Measurements from ENCODE around the gene GNPNAT1. TPM values are rescaled to one million over a fixed set of nuclear protein-coding genes. Genes with fewer than 3 reads are reported as not detected.

Gene GNPNAT1
- total RNA-seq, 1 experiment from 2014 or later = 45.2 TPM

DNA sequence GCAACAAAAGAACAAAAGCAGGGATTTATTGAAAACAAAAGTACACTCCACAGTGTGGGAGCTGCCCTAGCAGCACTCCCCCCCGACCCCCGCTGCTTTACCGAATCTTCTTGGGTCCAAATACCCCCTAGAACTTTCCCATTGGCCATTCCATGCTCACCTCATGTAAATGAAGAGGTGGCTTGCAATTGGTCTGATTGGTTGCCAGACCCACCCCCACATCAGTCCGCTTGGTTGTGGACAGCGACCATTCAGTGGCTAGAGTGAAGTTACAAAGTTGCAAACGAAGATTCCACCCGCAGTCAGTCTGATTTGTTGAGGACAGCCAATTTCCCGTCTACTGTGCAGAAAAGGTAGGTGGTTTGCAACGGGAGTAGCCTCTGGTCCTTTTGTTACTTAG, 57.6 kb downstream of the GNPNAT1 start:
- no TSS peak for BruUV-seq (replicated peaks)
- intact Hi-C loops (cut with micrococcal nuclease; ENCODE audit: unreplicated experiment) = no loop called here
- no peaks in the 10 kb centered on the region for H3K9me2 ChIP-seq (ENCODE audit: insufficient read depth)
- POLR2A ChIA-PET (ENCODE audit: unreplicated experiment) = no interaction called here
- no peak overlapping the region for H3K4me2 ChIP-seq
- peaks cover 6% of the 10 kb centered on the region; the same call in 1 of the 2 replicates for H3K4me1 ChIP-seq (replicated peaks; ENCODE audit: insufficient read depth)
- H3K4me3 ChIP-seq = no peak overlapping the region
- H3K27me3 ChIP-seq (ENCODE audit: insufficient read depth, low read depth) = no peaks in the 10 kb centered on the region
- H3K27ac ChIP-seq = no peak overlapping the region
- H3K79me2 ChIP-seq (ENCODE audit: low read depth) = peaks cover 21% of the 10 kb centered on the region
- CTCF ChIA-PET = no interaction called here
- H3K9me3 ChIP-seq (ENCODE audit: insufficient read depth, low read depth) = no peaks in the 10 kb centered on the region
- no peaks in the 10 kb centered on the region for H4K20me1 ChIP-seq (ENCODE audit: insufficient read depth)
- H3K36me3 ChIP-seq (ENCODE audit: low read depth) = no peaks in the 10 kb centered on the region
- peaks cover 4% of the 10 kb centered on the region for H3F3A ChIP-seq (ENCODE audit: insufficient read depth, low read depth)
- TF ChIP-seq EZH2 (IDR thresholded peaks at IDR 0.05; ENCODE audit: low read depth) = no peak
- TF ChIP-seq, protein P1, sequence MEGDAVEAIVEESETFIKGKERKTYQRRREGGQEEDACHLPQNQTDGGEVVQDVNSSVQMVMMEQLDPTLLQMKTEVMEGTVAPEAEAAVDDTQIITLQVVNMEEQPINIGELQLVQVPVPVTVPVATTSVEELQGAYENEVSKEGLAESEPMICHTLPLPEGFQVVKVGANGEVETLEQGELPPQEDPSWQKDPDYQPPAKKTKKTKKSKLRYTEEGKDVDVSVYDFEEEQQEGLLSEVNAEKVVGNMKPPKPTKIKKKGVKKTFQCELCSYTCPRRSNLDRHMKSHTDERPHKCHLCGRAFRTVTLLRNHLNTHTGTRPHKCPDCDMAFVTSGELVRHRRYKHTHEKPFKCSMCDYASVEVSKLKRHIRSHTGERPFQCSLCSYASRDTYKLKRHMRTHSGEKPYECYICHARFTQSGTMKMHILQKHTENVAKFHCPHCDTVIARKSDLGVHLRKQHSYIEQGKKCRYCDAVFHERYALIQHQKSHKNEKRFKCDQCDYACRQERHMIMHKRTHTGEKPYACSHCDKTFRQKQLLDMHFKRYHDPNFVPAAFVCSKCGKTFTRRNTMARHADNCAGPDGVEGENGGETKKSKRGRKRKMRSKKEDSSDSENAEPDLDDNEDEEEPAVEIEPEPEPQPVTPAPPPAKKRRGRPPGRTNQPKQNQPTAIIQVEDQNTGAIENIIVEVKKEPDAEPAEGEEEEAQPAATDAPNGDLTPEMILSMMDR (conservative IDR thresholded peaks at IDR 0.05) = no peak
- DNase-seq = no peak
- H2AFZ ChIP-seq = no peak overlapping the region

GRCh38 chr14:52730709-52731111, 60.7 kb downstream of the GNPNAT1 start:
- DNase-seq = no peak
- H3K27me3 ChIP-seq (ENCODE audit: insufficient read depth, low read depth) = no peaks in the 10 kb centered on the region
- no peaks in the 10 kb centered on the region for H3K9me3 ChIP-seq (ENCODE audit: insufficient read depth, low read depth)
- H3K4me2 ChIP-seq = peak overlapping the region; percentile 95
- peaks cover 26% of the 10 kb centered on the region for H3F3A ChIP-seq (ENCODE audit: insufficient read depth, low read depth)
- H2AFZ ChIP-seq = peak overlapping the region; percentile 99
- no peaks in the 10 kb centered on the region; the same call in 1 of the 2 replicates for H4K20me1 ChIP-seq (ENCODE audit: insufficient read depth)
- TF ChIP-seq, protein P1 (conservative IDR thresholded peaks at IDR 0.05) = no peak
- no peak for TF ChIP-seq EZH2 (IDR thresholded peaks at IDR 0.05; ENCODE audit: low read depth)
- H3K36me3 ChIP-seq (ENCODE audit: low read depth) = 0 out of 2 replicates have a peak, but pooled peaks cover 2% of the 10 kb centered on the region
- POLR2A ChIA-PET (ENCODE audit: unreplicated experiment) = no interaction called here
- H3K4me1 ChIP-seq (replicated peaks; ENCODE audit: insufficient read depth) = peaks cover 6% of the 10 kb centered on the region; the same call in 1 of the 2 replicates
- no TSS peak for BruUV-seq (replicated peaks)
- peak overlapping the region; percentile 94 for H3K4me3 ChIP-seq
- H3K79me2 ChIP-seq (ENCODE audit: low read depth) = peaks cover 16% of the 10 kb centered on the region
- 0 out of 2 replicates have a peak overlapping the region, but pooled peaks have one; percentile 10 for H3K27ac ChIP-seq
- no peaks in the 10 kb centered on the region for H3K9me2 ChIP-seq (ENCODE audit: insufficient read depth)
- intact Hi-C loops (cut with micrococcal nuclease; ENCODE audit: unreplicated experiment) = no loop called here
- CTCF ChIA-PET = no interaction called here

DNA sequence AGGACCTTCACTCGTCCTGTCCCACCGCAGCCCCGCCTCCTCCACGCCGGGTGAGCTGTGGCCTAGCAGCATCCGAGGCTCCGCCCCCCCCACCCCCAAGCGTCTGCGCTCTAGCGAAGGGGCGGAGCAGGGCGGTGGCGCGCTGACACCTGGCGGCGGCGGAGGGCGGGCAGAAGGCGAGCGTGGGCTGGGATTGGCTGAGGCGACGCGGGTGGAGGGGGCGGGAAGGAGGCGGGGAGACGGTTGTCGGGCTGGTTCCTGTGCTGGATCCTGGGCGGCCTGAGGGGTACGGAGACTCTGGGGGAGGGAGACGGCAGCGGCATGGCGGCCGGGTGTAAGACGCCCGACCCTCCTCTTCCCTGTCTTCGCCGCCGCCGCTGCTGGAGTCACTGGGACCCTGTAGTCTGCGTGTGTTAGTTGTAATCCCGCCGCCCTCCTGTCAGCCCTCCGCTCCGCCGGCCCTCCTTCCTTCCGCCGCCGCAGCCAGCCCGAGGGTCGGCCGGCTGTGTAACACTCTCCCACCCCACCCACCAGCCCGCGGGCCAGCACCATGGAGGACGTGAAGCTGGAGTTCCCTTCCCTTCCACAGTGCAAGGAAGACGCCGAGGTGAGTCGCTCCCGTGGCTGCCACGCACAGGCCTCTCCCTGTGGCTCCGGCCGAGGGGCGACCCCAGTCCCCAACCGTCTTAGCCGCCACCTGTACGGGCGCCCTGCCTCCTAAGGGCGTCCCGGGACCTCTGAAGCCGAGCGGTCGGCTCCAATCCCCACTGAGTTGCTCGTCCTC, 61.3 kb downstream of the GNPNAT1 start, which contains the start of gene STYX:
Gene STYX (plus strand): TSS at position 242 of the 784 bp plus-strand sequence. CDS start 309 bp downstream, at position 551.
- no peaks in the 10 kb centered on the region for H3K9me3 ChIP-seq (ENCODE audit: insufficient read depth, low read depth)
- H3K79me2 ChIP-seq (ENCODE audit: low read depth) = peaks cover 16% of the 10 kb centered on the region
- H3K9me2 ChIP-seq (ENCODE audit: insufficient read depth) = no peaks in the 10 kb centered on the region
- H3K4me3 ChIP-seq = peak within 1 kb of the TSS; percentile 94
- peak within 1 kb of the TSS; percentile 95 for H3K4me2 ChIP-seq
- peak; percentile 94 to 99 for DNase-seq
- H3K27me3 ChIP-seq (ENCODE audit: insufficient read depth, low read depth) = no peaks in the 10 kb centered on the region
- CTCF ChIA-PET = no interaction called here
- H4K20me1 ChIP-seq (ENCODE audit: insufficient read depth) = peaks cover under 1% of the 10 kb centered on the region
- H3K4me1 ChIP-seq (replicated peaks; ENCODE audit: insufficient read depth) = peaks cover 6% of the 10 kb centered on the region; the same call in 1 of the 2 replicates
- POLR2A ChIA-PET (ENCODE audit: unreplicated experiment) = interaction anchor here (0.5 to 0.9 kb wide), 6 partner anchors 14 to 555 kb away, joined by 3 to 5 read pairs (median 4); partner anchors contain the start of gene ERO1A
- 0 out of 2 replicates have a peak, but pooled peaks cover 8% of the 10 kb centered on the region for H3K36me3 ChIP-seq (ENCODE audit: low read depth)
- peak within 1 kb of the TSS; percentile 99 for H2AFZ ChIP-seq
- peaks cover 26% of the 10 kb centered on the region for H3F3A ChIP-seq (ENCODE audit: insufficient read depth, low read depth)
- BruUV-seq (replicated peaks) = TSS peak; percentile 79
- intact Hi-C loops (cut with micrococcal nuclease; ENCODE audit: unreplicated experiment) = loop anchor here (1.0 to 5.0 kb wide), 3 partner anchors 23 to 232 kb away; partner anchors contain the start of genes GNPNAT1 and PSMC6
- H3K27ac ChIP-seq = peak within 1 kb of the TSS; percentile 25
- TF ChIP-seq, protein P1 (conservative IDR thresholded peaks at IDR 0.05) = peak; percentile 31; the same call in 1 of the 2 replicates
- TF ChIP-seq EZH2 (IDR thresholded peaks at IDR 0.05; ENCODE audit: low read depth) = no peak

All from PC-9 (cell line).